Upper lobe of left lung (tissue), 4 donors: ENCODE measurements around the gene ENAH.

Experiments used
- CTCF ChIP-seq, 6 experiments: fragments of 450-650 bp in 4 of 6; fragments of 200-600 bp in 2 of 6; sonication (generic) in 2 of 6; IDR thresholded peaks; one replicate each; pipeline ENCODE4 v1.5.1; 2016 to 2019; ENCODE audit warnings: antibody characterized with exemption in 6 of 6
- EP300 ChIP-seq, 4 donors: sonication (generic); formaldehyde crosslinking; IDR thresholded peaks; one replicate each; pipeline ENCODE4 v1.5.1; 2017; ENCODE audit warnings: antibody characterized with exemption in 4 of 4, control low read depth in 2 of 4
- POLR2A ChIP-seq, 4 donors: fragments of 450-650 bp; IDR thresholded peaks; one replicate each; pipeline ENCODE4 v1.5.1; 2016 to 2017; ENCODE audit warnings: antibody characterized with exemption in 4 of 4, mild to moderate bottlenecking in 2 of 4
- POLR2AphosphoS5 ChIP-seq, 2 donors: sonication (generic); formaldehyde crosslinking; IDR thresholded peaks; one replicate each; pipeline ENCODE4 v1.5.1; 2017; ENCODE audit warnings: antibody characterized with exemption in 2 of 2

- TF ChIP-seq POLR2A (IDR thresholded peaks at IDR 0.05), result no peak
- TF ChIP-seq CTCF (IDR thresholded peaks at IDR 0.05), result no peak
- TF ChIP-seq POLR2AphosphoS5 (IDR thresholded peaks at IDR 0.05), result no peak
- no peak for TF ChIP-seq EP300 (IDR thresholded peaks at IDR 0.05)
These were observed 40.6 kb downstream of the ENAH start for GRCh38 chr1:225612287-225612686.
